Tibial nerve (tissue), 4 donors: ENCODE results near the gene EPM2A.

Source experiments
- EP300 ChIP-seq, 2 donors: sonication (generic); formaldehyde crosslinking; IDR thresholded peaks; one replicate each; pipeline ENCODE4 v1.6.1; 2017; ENCODE audit warnings: antibody characterized with exemption in 2 of 2, mild to moderate bottlenecking in 1 of 2
- TF ChIP-seq, protein P1 (sequence below), 5 experiments: fragments of 200-600 bp in 3 of 5; fragments of 450-650 bp in 2 of 5; sonication (generic) in 3 of 5; IDR thresholded peaks; one replicate each; pipeline ENCODE4 v1.5.1; 2016 to 2019; ENCODE audit warnings: antibody characterized with exemption in 5 of 5, mild to moderate bottlenecking in 3 of 5, moderate library complexity in 2 of 5

DNA sequence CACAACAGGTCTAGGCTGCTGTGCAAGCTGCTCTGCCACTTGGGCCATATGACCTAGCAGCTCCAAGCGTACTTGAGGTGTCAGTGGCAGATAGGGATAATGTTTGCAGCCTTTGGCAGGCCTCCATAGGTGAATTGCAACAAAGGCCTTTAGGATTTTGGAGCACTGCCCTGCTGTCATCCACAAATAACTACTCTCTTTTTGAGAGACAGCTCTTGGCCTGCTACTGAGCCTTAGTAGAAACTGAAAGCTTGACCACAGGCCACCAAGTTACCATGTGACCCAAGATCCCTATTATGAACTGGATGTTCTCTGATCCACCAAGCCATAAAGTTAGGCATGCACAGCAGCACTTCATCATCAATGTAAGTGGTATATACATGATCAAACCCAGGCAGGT, 49.4 kb upstream of the EPM2A start:
- TF ChIP-seq, protein P1, sequence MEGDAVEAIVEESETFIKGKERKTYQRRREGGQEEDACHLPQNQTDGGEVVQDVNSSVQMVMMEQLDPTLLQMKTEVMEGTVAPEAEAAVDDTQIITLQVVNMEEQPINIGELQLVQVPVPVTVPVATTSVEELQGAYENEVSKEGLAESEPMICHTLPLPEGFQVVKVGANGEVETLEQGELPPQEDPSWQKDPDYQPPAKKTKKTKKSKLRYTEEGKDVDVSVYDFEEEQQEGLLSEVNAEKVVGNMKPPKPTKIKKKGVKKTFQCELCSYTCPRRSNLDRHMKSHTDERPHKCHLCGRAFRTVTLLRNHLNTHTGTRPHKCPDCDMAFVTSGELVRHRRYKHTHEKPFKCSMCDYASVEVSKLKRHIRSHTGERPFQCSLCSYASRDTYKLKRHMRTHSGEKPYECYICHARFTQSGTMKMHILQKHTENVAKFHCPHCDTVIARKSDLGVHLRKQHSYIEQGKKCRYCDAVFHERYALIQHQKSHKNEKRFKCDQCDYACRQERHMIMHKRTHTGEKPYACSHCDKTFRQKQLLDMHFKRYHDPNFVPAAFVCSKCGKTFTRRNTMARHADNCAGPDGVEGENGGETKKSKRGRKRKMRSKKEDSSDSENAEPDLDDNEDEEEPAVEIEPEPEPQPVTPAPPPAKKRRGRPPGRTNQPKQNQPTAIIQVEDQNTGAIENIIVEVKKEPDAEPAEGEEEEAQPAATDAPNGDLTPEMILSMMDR (IDR thresholded peaks at IDR 0.05) = no peak
- no peak for TF ChIP-seq EP300 (IDR thresholded peaks at IDR 0.05)
